Caco-2 (cell line): Measurements from ENCODE around the gene MRFAP1L1. TPM values are rescaled to one million over a fixed set of nuclear protein-coding genes. Genes with fewer than 3 reads are reported as not detected.

ENCODE experiments used
- BruUV-seq: library from RNA; stranded (reverse); fragments of 400-500 nt; replicated peaks from 2 replicates; lab custom pipeline; 2021; lab: Mats Ljungman, UMichigan
- CTCF ChIA-PET: fragments of 300-600 bp; sonication (Branson Sonifier 250); formaldehyde crosslinking; loops from one replicate; lab custom pipeline; 2022; ENCODE audit warnings: antibody characterized with exemption; lab: Charles Lee
- POLR2A ChIA-PET: fragments of 300-600 bp; sonication (Branson Sonifier 250); formaldehyde crosslinking; loops from one replicate; lab custom pipeline; 2022; ENCODE audit warnings: antibody characterized with exemption; lab: Charles Lee
- DNase-seq, 2 experiments: peaks; one replicate each; pipeline versions ENCODE4 v3.0.0 to v3.0.0-alpha.2; 2020 to 2022
- H3K27me3 ChIP-seq: replicated peaks from 2 replicates; pipeline ENCODE4 v1.6.0; 2011; ENCODE audit warnings: low read length; ENCODE audit not compliant: control insufficient read depth, insufficient read depth
- H3K36me3 ChIP-seq: 2 replicates; pipeline ENCODE4 v1.5.1; 2011; ENCODE audit warnings: low read length; ENCODE audit not compliant: control insufficient read depth, insufficient read depth
- H3K4me1 ChIP-seq: fragments of 250-450 bp; sonication (Bioruptor Pico); 2 replicates; pipeline ENCODE4 v1.5.1; 2020; ENCODE audit warnings: mild to moderate bottlenecking
- H3K4me3 ChIP-seq: 2 replicates; pipeline ENCODE4 v1.5.1; 2011; ENCODE audit warnings: low read depth, mild to moderate bottlenecking, control low read depth, low read length
- H3K9me3 ChIP-seq: fragments of 250-450 bp; sonication (Bioruptor Pico); 2 replicates; pipeline ENCODE4 v1.5.1; 2020; ENCODE audit warnings: mild to moderate bottlenecking, moderate library complexity
- H3K27ac Mint-ChIP-seq: one replicate; pipeline ENCODE4 v1.8.0; 2022; ENCODE audit warnings: mixed read lengths; ENCODE audit not compliant: unreplicated experiment
- H3K27me3 Mint-ChIP-seq: one replicate; pipeline ENCODE4 v1.8.0; 2022; ENCODE audit warnings: mixed read lengths; ENCODE audit not compliant: insufficient read depth, unreplicated experiment
- H3K36me3 Mint-ChIP-seq: one replicate; pipeline ENCODE4 v1.8.0; 2022; ENCODE audit warnings: mild to moderate bottlenecking, mixed read lengths; ENCODE audit not compliant: insufficient read depth, unreplicated experiment
- H3K4me1 Mint-ChIP-seq: one replicate; pipeline ENCODE4 v1.8.0; 2022; ENCODE audit warnings: low read depth, mixed read lengths; ENCODE audit not compliant: unreplicated experiment
- H3K4me3 Mint-ChIP-seq: one replicate; pipeline ENCODE4 v1.8.0; 2022; ENCODE audit warnings: mild to moderate bottlenecking, moderate library complexity, mixed read lengths; ENCODE audit not compliant: unreplicated experiment
- H3K9me3 Mint-ChIP-seq: one replicate; pipeline ENCODE4 v1.8.0; 2022; ENCODE audit warnings: mixed read lengths; ENCODE audit not compliant: unreplicated experiment
- intact Hi-C: fragments of 100-400 bp; cut with micrococcal nuclease; formaldehyde crosslinking; loops from one replicate; pipeline ENCODE4 v1.10.0; 2022; ENCODE audit not compliant: unreplicated experiment
- total RNA-seq: library from RNA; stranded (reverse); gene quantifications from 2 replicates; pipeline ENCODE4 v1.2.3, GENCODE V29; 2022
- TF ChIP-seq, protein P1 (sequence below), 2 experiments: fragments of 200-600 bp in 1 of 2; IDR thresholded peaks; 1 replicate in 1 of 2; 2 replicates in 1 of 2; pipeline versions ENCODE4 v1.5.1 to v1.8.0; 2011 to 2022; ENCODE audit warnings: antibody characterized with exemption in 1 of 2, control low read depth in 1 of 2, inconsistent platforms in 1 of 2, low read depth in 1 of 2, low read length in 1 of 2, mild to moderate bottlenecking in 1 of 2, moderate library complexity in 1 of 2; ENCODE audit not compliant: insufficient read depth in 1 of 2, severe bottlenecking in 1 of 2, unreplicated experiment in 1 of 2

Gene MRFAP1L1
- total RNA-seq, 1 experiment from 2014 or later: 47.5 TPM

DNA sequence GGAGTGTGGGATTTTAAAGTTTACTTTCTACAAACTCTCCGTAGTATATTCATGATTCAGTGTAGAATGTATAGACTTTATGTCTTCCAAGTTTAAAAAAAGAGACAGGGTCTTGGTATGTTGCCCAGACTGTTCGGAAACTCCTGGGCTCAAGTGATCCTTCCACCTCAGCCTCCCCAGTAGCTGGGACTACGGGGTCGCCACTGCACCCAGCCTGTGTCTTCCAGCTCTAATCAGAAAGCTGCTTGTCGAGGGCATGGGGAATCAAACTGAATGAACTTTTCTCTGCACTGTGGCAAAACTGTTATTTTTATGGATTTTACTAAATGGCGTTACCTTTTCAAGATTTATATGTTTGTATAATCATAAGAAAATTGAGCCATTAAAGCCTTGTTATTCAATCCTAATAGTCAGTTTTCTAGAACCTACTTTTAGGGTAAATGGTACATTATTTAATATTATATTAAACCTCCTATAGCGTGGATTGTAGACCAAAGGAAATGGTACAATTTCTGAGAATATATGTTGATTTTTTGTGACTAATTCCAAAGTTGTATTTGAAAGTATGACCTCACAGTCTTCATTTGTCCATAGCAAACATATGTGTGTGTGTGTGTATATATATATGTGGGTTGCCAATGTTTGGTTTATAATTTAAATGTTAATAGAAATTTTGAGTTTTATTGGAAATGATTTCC is 7.4 kb upstream of the MRFAP1L1 start:
- ChIA-PET CTCF (interaction anchor here (0.6 to 4.8 kb wide), 7 partner anchors 28 to 354 kb away, joined by 3 to 50 read pairs (median 3); partner anchors contain the start of gene MRFAP1), POLR2A (interaction anchor here (0.6 kb wide), 1 partner anchor 448 kb away, joined by 5 read pairs; the partner anchor contains the start of gene WFS1)
- no peak for DNase-seq
- H3K27me3 Mint-ChIP-seq: no peaks in the 10 kb centered on the region
- H3K9me3 Mint-ChIP-seq: no peaks in the 10 kb centered on the region
- peaks cover 17% of the 10 kb centered on the region for H3K36me3 Mint-ChIP-seq
- peak overlapping the region; percentile 96 for H3K4me3 Mint-ChIP-seq
- no peak overlapping the region for H3K27ac Mint-ChIP-seq
- Histone ChIP-seq H3K9me3 (no peaks in the 10 kb centered on the region), H3K36me3 (no peaks in the 10 kb centered on the region), H3K4me3 (peak overlapping the region; percentile 83), H3K27me3 (no peaks in the 10 kb centered on the region), H3K4me1 (peaks cover 3% of the 10 kb centered on the region; the same call in 1 of the 2 replicates)
- H3K4me1 Mint-ChIP-seq: no peaks in the 10 kb centered on the region
- TF ChIP-seq, protein P1, sequence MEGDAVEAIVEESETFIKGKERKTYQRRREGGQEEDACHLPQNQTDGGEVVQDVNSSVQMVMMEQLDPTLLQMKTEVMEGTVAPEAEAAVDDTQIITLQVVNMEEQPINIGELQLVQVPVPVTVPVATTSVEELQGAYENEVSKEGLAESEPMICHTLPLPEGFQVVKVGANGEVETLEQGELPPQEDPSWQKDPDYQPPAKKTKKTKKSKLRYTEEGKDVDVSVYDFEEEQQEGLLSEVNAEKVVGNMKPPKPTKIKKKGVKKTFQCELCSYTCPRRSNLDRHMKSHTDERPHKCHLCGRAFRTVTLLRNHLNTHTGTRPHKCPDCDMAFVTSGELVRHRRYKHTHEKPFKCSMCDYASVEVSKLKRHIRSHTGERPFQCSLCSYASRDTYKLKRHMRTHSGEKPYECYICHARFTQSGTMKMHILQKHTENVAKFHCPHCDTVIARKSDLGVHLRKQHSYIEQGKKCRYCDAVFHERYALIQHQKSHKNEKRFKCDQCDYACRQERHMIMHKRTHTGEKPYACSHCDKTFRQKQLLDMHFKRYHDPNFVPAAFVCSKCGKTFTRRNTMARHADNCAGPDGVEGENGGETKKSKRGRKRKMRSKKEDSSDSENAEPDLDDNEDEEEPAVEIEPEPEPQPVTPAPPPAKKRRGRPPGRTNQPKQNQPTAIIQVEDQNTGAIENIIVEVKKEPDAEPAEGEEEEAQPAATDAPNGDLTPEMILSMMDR (IDR thresholded peaks at IDR 0.05; ENCODE audit: insufficient read depth in 1 of 2, low read depth in 1 of 2, low read length in 1 of 2, severe bottlenecking in 1 of 2, unreplicated experiment in 1 of 2): no peak
- intact Hi-C loops: loop anchor here (1.0 to 2.0 kb wide), 2 partner anchors 43 to 76 kb away; partner anchors contain the start of gene MRFAP1
- BruUV-seq: TSS peak; percentile 60

DNA sequence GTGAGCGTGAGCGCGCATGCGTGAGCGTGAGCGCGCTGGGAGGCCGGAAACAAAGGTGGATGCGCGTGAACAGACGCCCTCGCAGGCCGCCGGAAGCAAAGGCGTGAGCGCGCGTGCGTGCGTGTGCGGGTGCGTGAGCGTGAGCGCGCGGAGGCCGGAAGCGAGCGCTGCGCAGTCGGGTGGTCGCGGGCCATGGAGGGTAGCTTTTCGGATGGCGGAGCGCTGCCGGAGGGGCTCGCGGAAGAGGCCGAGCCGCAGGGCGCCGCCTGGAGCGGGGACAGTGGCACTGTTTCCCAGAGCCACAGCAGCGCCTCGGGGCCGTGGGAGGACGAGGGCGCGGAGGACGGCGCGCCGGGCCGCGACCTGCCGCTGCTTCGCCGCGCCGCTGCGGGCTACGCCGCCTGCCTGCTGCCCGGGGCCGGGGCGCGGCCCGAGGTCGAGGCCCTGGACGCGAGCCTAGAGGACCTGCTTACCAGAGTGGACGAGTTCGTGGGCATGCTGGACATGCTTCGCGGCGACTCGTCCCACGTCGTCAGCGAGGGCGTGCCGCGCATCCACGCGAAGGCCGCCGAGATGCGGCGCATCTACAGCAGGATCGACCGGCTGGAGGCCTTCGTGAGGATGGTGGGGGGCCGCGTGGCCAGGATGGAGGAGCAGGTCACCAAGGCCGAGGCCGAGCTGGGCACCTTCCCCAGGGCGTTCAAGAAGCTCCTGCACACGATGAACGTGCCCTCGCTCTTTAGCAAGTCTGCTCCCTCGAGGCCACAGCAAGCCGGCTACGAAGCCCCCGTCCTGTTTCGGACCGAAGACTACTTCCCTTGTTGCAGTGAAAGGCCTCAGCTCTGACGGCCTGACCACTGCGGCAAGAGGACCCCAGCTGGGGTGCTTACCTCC is 6.6 kb upstream of the MRFAP1L1 start, which contains the start of gene BLOC1S4:
Gene BLOC1S4, plus strand, starts transcription at position 157 of the 894 bp plus-strand sequence. Its CDS starts 36 bp downstream, at position 193.
- Histone ChIP-seq H3K27me3 (no peaks in the 10 kb centered on the region), H3K4me1 (peaks cover 3% of the 10 kb centered on the region; the same call in 1 of the 2 replicates), H3K36me3 (no peaks in the 10 kb centered on the region), H3K9me3 (no peaks in the 10 kb centered on the region), H3K4me3 (peak within 1 kb of the TSS; percentile 83)
- TF ChIP-seq, protein P1 (IDR thresholded peaks at IDR 0.05; ENCODE audit: insufficient read depth in 1 of 2, low read depth in 1 of 2, low read length in 1 of 2, severe bottlenecking in 1 of 2, unreplicated experiment in 1 of 2): no peak
- DNase-seq: peak; percentile 85 to 88
- Mint-ChIP-seq H3K9me3 (no peaks in the 10 kb centered on the region), H3K4me1 (no peaks in the 10 kb centered on the region), H3K27me3 (no peaks in the 10 kb centered on the region), H3K36me3 (peaks cover 17% of the 10 kb centered on the region), H3K4me3 (peak within 1 kb of the TSS; percentile 96), H3K27ac (peak within 1 kb of the TSS; percentile 91)
- ChIA-PET POLR2A (interaction anchor here (0.6 kb wide), 1 partner anchor 331 kb away, joined by 4 read pairs; no protein-coding TSS in a partner anchor), CTCF (interaction anchor here (0.7 to 4.8 kb wide), 4 partner anchors 41 to 157 kb away, joined by 3 to 50 read pairs (median 3); partner anchors contain the start of gene MRFAP1)
- no TSS peak for BruUV-seq
- intact Hi-C loops: loop anchor here (1.0 to 2.0 kb wide), 2 partner anchors 42 to 75 kb away; partner anchors contain the start of gene MRFAP1

DNA sequence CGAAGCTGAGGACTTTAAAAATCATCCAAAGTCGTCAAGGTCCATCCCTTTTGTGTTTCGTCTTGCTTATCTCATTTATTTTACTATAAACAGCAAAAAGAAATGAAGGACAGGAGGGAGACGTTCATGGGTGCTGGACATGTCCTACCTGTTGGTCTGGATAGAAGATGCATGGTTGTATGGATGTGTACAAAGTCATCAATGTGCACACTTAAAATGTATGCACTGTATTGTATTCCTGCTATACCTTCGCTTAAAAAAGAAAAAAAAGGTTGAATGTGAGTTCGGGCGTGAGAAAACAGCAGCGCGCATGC is 6.0 kb upstream of the MRFAP1L1 start:
- Mint-ChIP-seq H3K4me1 (peaks cover 4% of the 10 kb centered on the region), H3K4me3 (peak overlapping the region; percentile 96), H3K36me3 (peaks cover 17% of the 10 kb centered on the region), H3K9me3 (no peaks in the 10 kb centered on the region), H3K27ac (peak overlapping the region; percentile 91), H3K27me3 (no peaks in the 10 kb centered on the region)
- Histone ChIP-seq H3K27me3 (no peaks in the 10 kb centered on the region), H3K36me3 (no peaks in the 10 kb centered on the region), H3K4me3 (peak overlapping the region; percentile 83), H3K4me1 (peaks cover 3% of the 10 kb centered on the region; the same call in 1 of the 2 replicates), H3K9me3 (no peaks in the 10 kb centered on the region)
- CTCF ChIA-PET: no interaction called here
- BruUV-seq: no TSS peak
- intact Hi-C loops: loop anchor here (1.0 to 2.0 kb wide), 2 partner anchors 41 to 75 kb away; partner anchors contain the start of gene MRFAP1
- POLR2A ChIA-PET: interaction anchor here (0.6 kb wide), 1 partner anchor 332 kb away, joined by 4 read pairs; no protein-coding TSS in a partner anchor
- DNase-seq: no peak
- TF ChIP-seq, protein P1 (IDR thresholded peaks at IDR 0.05; ENCODE audit: insufficient read depth in 1 of 2, low read depth in 1 of 2, low read length in 1 of 2, severe bottlenecking in 1 of 2, unreplicated experiment in 1 of 2): no peak
